NCI-H1417 (cell line): Measurements from ENCODE around the gene VEGFA.

Experiments used
- DNase-seq, 3 experiments: peaks; one replicate each; lab custom pipeline; 2025; lab: John Stamatoyannopoulos, UW

The VEGFA gene

GRCh38 chr6:43769526-43770371, at the start of gene VEGFA:
Gene VEGFA, plus strand, starts transcription at chr6:43770211.
- DNase-seq = peak; percentile 85 to 89 (median 89)

GRCh38 chr6:43720999-43721398, 49.0 kb upstream of the VEGFA start:
- DNase-seq = no peak

- DNase-seq = no peak
Observed at GRCh38 chr6:43722920-43723545, 47.0 kb upstream of the VEGFA start.

GRCh38 chr6:43723737-43724295, 46.2 kb upstream of the VEGFA start:
- DNase-seq = peak in 2 of 3 experiments; percentile 12 to 67

- DNase-seq = no peak
Observed at GRCh38 chr6:43724354-43724753, 45.7 kb upstream of the VEGFA start.

- peak in 1 of 3 experiments; percentile 87 for DNase-seq
Observed at GRCh38 chr6:43724914-43725642, 44.9 kb upstream of the VEGFA start.

GRCh38 chr6:43725643-43726580, 44.1 kb upstream of the VEGFA start:
- no peak for DNase-seq

- DNase-seq = no peak
Observed at GRCh38 chr6:43727634-43728033, 42.4 kb upstream of the VEGFA start.

- DNase-seq = no peak
Observed at GRCh38 chr6:43728586-43728985, 41.4 kb upstream of the VEGFA start.

GRCh38 chr6:43729537-43729936, 40.5 kb upstream of the VEGFA start:
- no peak for DNase-seq

- DNase-seq = no peak
Observed at GRCh38 chr6:43730634-43731033, 39.4 kb upstream of the VEGFA start.

- DNase-seq = no peak
Observed at GRCh38 chr6:43733471-43734293, 36.3 kb upstream of the VEGFA start.

- DNase-seq = no peak
Observed at GRCh38 chr6:43734294-43734665, 35.7 kb upstream of the VEGFA start.

GRCh38 chr6:43735642-43736199, 34.3 kb upstream of the VEGFA start:
- no peak for DNase-seq

GRCh38 chr6:43736211-43736786, 33.7 kb upstream of the VEGFA start:
- no peak for DNase-seq

GRCh38 chr6:43736844-43737243, 33.2 kb upstream of the VEGFA start:
- no peak for DNase-seq

- DNase-seq = no peak
Observed at GRCh38 chr6:43737272-43738081, 32.5 kb upstream of the VEGFA start.

- no peak for DNase-seq
Observed at GRCh38 chr6:43738267-43738676, 31.7 kb upstream of the VEGFA start.
